ENCODE data around the gene MLLT3.

DNA sequence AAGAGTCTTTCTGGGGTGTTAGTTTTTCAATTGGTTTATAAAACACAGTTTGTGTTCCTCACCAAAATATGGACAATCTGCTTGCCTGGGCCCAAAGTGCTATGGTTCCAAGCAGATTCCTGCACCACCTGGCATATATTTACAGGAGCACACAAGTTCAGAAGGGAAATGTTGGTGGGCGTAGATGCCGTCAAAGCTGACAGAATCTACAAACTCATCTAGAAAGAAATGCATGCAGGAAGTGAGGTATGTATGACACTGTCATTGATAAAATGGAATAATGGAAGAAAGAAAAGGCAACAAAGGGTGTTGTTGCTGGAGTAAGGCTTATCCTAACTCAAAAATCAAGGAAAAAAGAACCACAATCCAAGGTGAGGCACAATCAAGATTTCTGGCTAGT lies 225.8 kb downstream of the MLLT3 start:
- TF ChIP-seq, protein P1, sequence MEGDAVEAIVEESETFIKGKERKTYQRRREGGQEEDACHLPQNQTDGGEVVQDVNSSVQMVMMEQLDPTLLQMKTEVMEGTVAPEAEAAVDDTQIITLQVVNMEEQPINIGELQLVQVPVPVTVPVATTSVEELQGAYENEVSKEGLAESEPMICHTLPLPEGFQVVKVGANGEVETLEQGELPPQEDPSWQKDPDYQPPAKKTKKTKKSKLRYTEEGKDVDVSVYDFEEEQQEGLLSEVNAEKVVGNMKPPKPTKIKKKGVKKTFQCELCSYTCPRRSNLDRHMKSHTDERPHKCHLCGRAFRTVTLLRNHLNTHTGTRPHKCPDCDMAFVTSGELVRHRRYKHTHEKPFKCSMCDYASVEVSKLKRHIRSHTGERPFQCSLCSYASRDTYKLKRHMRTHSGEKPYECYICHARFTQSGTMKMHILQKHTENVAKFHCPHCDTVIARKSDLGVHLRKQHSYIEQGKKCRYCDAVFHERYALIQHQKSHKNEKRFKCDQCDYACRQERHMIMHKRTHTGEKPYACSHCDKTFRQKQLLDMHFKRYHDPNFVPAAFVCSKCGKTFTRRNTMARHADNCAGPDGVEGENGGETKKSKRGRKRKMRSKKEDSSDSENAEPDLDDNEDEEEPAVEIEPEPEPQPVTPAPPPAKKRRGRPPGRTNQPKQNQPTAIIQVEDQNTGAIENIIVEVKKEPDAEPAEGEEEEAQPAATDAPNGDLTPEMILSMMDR (IDR thresholded peaks at IDR 0.05) = no peak
- TF ChIP-seq POLR2A (IDR thresholded peaks at IDR 0.05) = no peak

All from thyroid gland (tissue), 4 donors.